ENCODE data around the gene C1orf159.

- TF ChIP-seq, protein P1, sequence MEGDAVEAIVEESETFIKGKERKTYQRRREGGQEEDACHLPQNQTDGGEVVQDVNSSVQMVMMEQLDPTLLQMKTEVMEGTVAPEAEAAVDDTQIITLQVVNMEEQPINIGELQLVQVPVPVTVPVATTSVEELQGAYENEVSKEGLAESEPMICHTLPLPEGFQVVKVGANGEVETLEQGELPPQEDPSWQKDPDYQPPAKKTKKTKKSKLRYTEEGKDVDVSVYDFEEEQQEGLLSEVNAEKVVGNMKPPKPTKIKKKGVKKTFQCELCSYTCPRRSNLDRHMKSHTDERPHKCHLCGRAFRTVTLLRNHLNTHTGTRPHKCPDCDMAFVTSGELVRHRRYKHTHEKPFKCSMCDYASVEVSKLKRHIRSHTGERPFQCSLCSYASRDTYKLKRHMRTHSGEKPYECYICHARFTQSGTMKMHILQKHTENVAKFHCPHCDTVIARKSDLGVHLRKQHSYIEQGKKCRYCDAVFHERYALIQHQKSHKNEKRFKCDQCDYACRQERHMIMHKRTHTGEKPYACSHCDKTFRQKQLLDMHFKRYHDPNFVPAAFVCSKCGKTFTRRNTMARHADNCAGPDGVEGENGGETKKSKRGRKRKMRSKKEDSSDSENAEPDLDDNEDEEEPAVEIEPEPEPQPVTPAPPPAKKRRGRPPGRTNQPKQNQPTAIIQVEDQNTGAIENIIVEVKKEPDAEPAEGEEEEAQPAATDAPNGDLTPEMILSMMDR (optimal IDR thresholded peaks at IDR 0.05 in 1 of 3, IDR thresholded peaks at IDR 0.05 in 1 of 3, conservative IDR thresholded peaks at IDR 0.05 in 1 of 3; ENCODE audit: extremely low read depth in 1 of 3, insufficient read depth in 2 of 3, low read length in 3 of 3), result no peak
- TF ChIP-seq EZH2 (IDR thresholded peaks at IDR 0.05; ENCODE audit: low read length), result no peak
Measured at GRCh38 chr1:1098681-1099421, 17.0 kb downstream of the C1orf159 start.

Data from keratinocyte (primary cell).